Measurements from ENCODE around the gene ADGRV1. TPM values are rescaled to one million over a fixed set of nuclear protein-coding genes. Genes with fewer than 3 reads are reported as not detected.

The ADGRV1 gene, protein sequence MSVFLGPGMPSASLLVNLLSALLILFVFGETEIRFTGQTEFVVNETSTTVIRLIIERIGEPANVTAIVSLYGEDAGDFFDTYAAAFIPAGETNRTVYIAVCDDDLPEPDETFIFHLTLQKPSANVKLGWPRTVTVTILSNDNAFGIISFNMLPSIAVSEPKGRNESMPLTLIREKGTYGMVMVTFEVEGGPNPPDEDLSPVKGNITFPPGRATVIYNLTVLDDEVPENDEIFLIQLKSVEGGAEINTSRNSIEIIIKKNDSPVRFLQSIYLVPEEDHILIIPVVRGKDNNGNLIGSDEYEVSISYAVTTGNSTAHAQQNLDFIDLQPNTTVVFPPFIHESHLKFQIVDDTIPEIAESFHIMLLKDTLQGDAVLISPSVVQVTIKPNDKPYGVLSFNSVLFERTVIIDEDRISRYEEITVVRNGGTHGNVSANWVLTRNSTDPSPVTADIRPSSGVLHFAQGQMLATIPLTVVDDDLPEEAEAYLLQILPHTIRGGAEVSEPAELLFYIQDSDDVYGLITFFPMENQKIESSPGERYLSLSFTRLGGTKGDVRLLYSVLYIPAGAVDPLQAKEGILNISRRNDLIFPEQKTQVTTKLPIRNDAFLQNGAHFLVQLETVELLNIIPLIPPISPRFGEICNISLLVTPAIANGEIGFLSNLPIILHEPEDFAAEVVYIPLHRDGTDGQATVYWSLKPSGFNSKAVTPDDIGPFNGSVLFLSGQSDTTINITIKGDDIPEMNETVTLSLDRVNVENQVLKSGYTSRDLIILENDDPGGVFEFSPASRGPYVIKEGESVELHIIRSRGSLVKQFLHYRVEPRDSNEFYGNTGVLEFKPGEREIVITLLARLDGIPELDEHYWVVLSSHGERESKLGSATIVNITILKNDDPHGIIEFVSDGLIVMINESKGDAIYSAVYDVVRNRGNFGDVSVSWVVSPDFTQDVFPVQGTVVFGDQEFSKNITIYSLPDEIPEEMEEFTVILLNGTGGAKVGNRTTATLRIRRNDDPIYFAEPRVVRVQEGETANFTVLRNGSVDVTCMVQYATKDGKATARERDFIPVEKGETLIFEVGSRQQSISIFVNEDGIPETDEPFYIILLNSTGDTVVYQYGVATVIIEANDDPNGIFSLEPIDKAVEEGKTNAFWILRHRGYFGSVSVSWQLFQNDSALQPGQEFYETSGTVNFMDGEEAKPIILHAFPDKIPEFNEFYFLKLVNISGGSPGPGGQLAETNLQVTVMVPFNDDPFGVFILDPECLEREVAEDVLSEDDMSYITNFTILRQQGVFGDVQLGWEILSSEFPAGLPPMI (N-terminal part only)
- total RNA-seq (under 1 TPM; 0.36 to 0.62 TPM), polyA plus RNA-seq (under 1 TPM; 0.38 to 0.64 TPM)
- long read RNA-seq, donor 1, partial matches to known transcripts, result 0 of 2 reads
- long read RNA-seq, donor 1, other reads (novel, unspliced or antisense), result 2 of 2 reads
- long read RNA-seq, donor 2, result 0 reads

DNA sequence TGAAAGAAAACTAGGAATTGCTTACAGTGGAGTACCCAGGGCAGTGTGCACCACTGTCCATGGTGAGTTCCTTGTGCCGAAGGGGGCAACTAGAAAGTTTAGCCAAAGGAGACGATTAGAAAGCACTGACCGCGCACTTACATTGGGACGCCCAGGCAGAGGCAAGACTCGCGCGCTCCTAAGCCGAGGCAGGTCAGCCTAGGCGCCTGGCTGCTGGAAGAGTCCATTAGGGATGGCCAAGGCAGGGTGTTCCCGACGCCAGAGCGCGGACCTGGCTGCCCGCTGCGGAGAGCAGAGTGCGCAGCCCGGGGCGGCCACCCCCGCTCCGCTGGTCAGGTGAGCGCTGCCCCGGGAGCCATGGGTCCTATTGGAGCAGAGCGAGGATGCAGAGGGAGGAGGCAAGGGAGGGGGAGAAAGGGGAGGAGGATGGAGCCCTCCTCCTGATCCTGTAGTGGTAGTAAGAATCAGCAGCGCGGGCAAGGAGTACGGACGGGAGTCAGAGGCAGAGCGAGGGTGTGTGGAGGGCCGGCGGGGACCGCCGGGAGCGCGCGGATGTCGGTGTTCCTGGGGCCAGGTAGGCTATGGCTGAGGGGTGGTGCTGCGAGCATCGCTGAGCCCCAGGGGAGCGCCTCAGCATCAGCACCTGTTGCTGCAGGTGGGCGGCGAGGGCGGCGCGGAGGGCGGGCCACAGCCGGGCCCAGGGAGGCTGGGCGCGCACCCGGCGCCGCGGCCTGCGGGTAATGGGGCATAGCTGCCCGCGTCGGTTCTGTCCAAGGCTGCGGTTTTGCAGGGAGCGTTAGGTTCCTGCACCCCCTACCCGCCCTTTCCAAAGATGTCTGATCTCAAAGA, at the start of gene ADGRV1:
Gene ADGRV1, plus strand, starts transcription at position 454 of the 849 bp plus-strand sequence. Its CDS starts 99 bp downstream, at position 553.
- 2% methylated on average over 53 to 60 of the region's 60 CpGs for WGBS, 2 donors
- Histone ChIP-seq H3K27ac (ENCODE audit: low read depth in 1 of 2, low read length in 2 of 2) (no peak within 1 kb of the TSS), H3K4me1 (ENCODE audit: control insufficient read depth in 1 of 2, insufficient read depth in 2 of 2, low read length in 2 of 2) (peaks cover 0 to 2% of the 10 kb centered on the region in 2 donors), H3K36me3 (ENCODE audit: control insufficient read depth in 1 of 2, insufficient read depth in 2 of 2, low read length in 1 of 2) (no peaks in the 10 kb centered on the region), H3K27me3 (ENCODE audit: control insufficient read depth in 1 of 2, insufficient read depth in 2 of 2, low read length in 1 of 2) (no peaks in the 10 kb centered on the region), H3K4me3 (ENCODE audit: low read length in 2 of 2) (peak within 1 kb of the TSS in 1 of 2 donors; percentile 18), H3K9me3 (ENCODE audit: control insufficient read depth, low read length) (no peaks in the 10 kb centered on the region)
- intact Hi-C loops (cut with DNase I), result no loop called here
- DNase-seq (no peak), ATAC-seq (ENCODE audit: low FRiP score) (peak; percentile 72)

DNA sequence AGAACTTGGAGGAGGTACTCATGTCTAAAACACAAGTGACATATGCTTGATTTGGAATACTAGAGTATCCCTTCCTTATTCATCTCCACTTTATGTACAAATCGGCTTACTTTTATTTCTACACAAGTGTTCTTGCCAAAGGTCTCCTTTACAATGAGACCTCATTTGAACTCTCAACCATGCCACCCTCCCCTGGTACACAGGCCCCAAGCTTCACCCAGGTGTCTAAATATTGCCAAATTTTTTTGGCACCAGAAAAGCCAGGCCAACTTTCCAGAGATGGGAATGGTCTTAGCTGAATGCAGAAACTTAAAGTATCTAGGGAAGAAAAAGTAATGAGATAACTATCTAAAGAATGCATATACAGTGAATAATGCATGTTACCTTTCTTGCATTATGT, 48.2 kb upstream of the ADGRV1 start:
- H3K27me3 ChIP-seq (ENCODE audit: control insufficient read depth in 1 of 2, insufficient read depth in 2 of 2, low read length in 1 of 2), result no peaks in the 10 kb centered on the region

DNA sequence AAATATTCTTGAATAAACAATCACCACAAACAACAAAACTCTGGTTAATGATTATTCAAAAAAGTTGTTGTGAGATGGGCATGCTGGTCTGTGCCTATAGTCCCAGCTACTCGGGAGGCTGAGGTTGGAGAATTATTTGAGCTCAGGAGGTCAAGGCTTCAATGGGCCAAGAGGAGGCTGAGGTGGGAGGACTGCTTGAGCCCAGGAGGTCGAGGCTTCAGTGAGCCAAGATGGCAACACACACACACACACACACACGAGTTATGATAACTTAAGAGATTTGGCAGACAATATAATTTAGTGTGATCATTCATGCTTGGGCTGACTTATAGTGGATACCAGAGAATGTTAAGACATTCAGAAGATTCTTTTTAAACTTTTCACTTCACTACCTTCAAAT, 44.1 kb upstream of the ADGRV1 start:
- Histone ChIP-seq H3K36me3 (ENCODE audit: control insufficient read depth in 1 of 2, insufficient read depth in 2 of 2, low read length in 1 of 2) (no peaks in the 10 kb centered on the region), H3K4me3 (ENCODE audit: low read length in 2 of 2) (no peak overlapping the region), H3K27ac (ENCODE audit: low read depth in 1 of 2, low read length in 2 of 2) (no peak overlapping the region), H3K27me3 (ENCODE audit: control insufficient read depth in 1 of 2, insufficient read depth in 2 of 2, low read length in 1 of 2) (no peaks in the 10 kb centered on the region), H3K9me3 (ENCODE audit: control insufficient read depth, low read length) (no peaks in the 10 kb centered on the region), H3K4me1 (ENCODE audit: control insufficient read depth in 1 of 2, insufficient read depth in 2 of 2, low read length in 2 of 2) (peaks cover 0 to 2% of the 10 kb centered on the region in 2 donors)
- WGBS, 2 donors, result 79 to 81% methylated on average over 3 of the region's 3 CpGs
- intact Hi-C loops (cut with DNase I), result no loop called here
- ATAC-seq (ENCODE audit: low FRiP score), result no peak
- DNase-seq, result no peak

More for the DNA sequence above, 48.2 kb upstream of the ADGRV1 start:
- H3K4me1 ChIP-seq (ENCODE audit: control insufficient read depth in 1 of 2, insufficient read depth in 2 of 2, low read length in 2 of 2), result no peaks in the 10 kb centered on the region
- DNase-seq, result no peak
- no peak overlapping the region for H3K27ac ChIP-seq (ENCODE audit: low read depth in 1 of 2, low read length in 2 of 2)
- no peaks in the 10 kb centered on the region for H3K9me3 ChIP-seq (ENCODE audit: control insufficient read depth, low read length)
- 98 to 100% methylated on average over 1 of the region's 1 CpG for WGBS, 2 donors
- ATAC-seq (ENCODE audit: low FRiP score), result no peak
- no peaks in the 10 kb centered on the region for H3K36me3 ChIP-seq (ENCODE audit: control insufficient read depth in 1 of 2, insufficient read depth in 2 of 2, low read length in 1 of 2)
- intact Hi-C loops (cut with DNase I), result no loop called here
- no peak overlapping the region for H3K4me3 ChIP-seq (ENCODE audit: low read length in 2 of 2)

DNA sequence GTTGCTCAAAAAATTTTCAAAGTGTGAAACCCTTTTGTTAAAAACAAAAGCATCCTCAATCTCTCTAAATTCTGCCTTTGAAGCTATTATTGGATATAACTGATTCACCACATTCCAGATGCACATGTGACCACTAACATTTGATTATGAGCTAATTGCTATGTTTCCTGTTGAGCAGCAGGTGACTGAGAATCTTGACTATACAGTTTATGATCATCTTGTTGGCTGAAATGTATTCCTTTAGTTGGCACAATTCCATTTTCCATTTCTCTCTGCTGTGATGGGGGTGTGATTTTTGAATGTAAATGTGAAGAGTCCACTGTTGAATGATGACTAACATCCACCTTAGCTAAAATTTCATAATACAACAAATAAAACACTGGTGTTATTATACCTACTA, 39.9 kb upstream of the ADGRV1 start:
- H3K4me1 ChIP-seq (ENCODE audit: control insufficient read depth in 1 of 2, insufficient read depth in 2 of 2, low read length in 2 of 2), result peaks cover 0 to 2% of the 10 kb centered on the region in 2 donors
- intact Hi-C loops (cut with DNase I), result no loop called here

DNA sequence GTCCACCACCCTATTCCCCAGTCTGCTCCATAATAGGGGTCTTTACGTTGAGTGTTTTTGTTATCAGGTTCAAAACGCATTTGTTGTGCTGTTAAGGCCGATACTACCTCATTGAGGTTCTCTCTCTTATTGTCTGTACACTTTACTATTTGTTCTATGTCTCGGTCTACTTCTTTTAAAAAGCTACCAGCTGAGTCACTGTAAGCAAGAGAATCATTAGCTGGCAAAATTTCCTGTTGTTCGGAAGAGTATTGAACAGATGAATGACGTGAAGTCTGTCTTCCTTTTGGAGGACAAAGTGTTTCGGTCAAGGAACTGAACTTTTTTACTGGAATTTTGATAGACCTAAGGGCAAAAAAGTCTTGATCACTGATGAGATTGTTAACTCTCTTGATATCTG, 39.5 kb upstream of the ADGRV1 start:
- Histone ChIP-seq H3K4me3 (ENCODE audit: low read length in 2 of 2) (no peak overlapping the region), H3K36me3 (ENCODE audit: control insufficient read depth in 1 of 2, insufficient read depth in 2 of 2, low read length in 1 of 2) (peaks cover 0 to 2% of the 10 kb centered on the region in 2 donors), H3K27ac (ENCODE audit: low read depth in 1 of 2, low read length in 2 of 2) (no peak overlapping the region), H3K27me3 (ENCODE audit: control insufficient read depth in 1 of 2, insufficient read depth in 2 of 2, low read length in 1 of 2) (no peaks in the 10 kb centered on the region), H3K9me3 (ENCODE audit: control insufficient read depth, low read length) (no peaks in the 10 kb centered on the region), H3K4me1 (ENCODE audit: control insufficient read depth in 1 of 2, insufficient read depth in 2 of 2, low read length in 2 of 2) (peaks cover 0 to 2% of the 10 kb centered on the region in 2 donors)
- ATAC-seq (ENCODE audit: low FRiP score) (no peak), DNase-seq (no peak)
- WGBS, 2 donors, result 91 to 92% methylated on average over 7 of the region's 7 CpGs
- intact Hi-C loops (cut with DNase I), result no loop called here

More for the DNA sequence above, 39.9 kb upstream of the ADGRV1 start:
- Histone ChIP-seq H3K27me3 (ENCODE audit: control insufficient read depth in 1 of 2, insufficient read depth in 2 of 2, low read length in 1 of 2) (no peaks in the 10 kb centered on the region), H3K36me3 (ENCODE audit: control insufficient read depth in 1 of 2, insufficient read depth in 2 of 2, low read length in 1 of 2) (peaks cover 0 to 2% of the 10 kb centered on the region in 2 donors), H3K27ac (ENCODE audit: low read depth in 1 of 2, low read length in 2 of 2) (no peak overlapping the region), H3K4me3 (ENCODE audit: low read length in 2 of 2) (no peak overlapping the region), H3K9me3 (ENCODE audit: control insufficient read depth, low read length) (no peaks in the 10 kb centered on the region)
- DNase-seq, result no peak
- no peak for ATAC-seq (ENCODE audit: low FRiP score)

DNA sequence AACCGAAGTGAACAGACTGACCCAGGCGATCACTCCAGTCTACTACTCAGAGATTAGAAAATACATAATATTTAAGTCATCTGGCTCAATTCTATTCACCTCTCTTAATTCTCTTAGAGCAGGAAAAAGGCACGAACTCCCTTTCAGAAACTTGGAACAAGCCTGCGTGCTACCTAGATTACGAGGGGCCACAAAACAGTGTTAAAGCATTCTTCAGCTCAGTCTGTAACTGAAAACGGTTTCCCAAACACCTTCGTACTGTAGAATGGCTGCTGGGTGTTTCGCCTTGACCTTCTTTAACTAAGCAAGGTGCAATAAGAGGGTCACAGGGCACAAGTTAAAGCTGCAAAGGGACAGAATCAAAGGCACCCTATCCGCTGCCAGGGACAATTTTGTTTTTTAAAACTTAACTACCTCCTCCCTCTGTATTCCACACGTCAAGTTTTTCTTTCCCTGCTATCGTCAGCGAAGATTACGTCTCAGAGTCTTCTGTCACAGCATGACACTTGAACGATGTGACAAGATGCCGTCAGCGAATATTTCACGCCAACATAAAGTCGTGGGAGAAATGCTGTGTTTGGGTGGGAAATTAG, 29.9 kb upstream of the ADGRV1 start:
- DNase-seq (no peak), ATAC-seq (ENCODE audit: low FRiP score) (peak; percentile 25)

DNA sequence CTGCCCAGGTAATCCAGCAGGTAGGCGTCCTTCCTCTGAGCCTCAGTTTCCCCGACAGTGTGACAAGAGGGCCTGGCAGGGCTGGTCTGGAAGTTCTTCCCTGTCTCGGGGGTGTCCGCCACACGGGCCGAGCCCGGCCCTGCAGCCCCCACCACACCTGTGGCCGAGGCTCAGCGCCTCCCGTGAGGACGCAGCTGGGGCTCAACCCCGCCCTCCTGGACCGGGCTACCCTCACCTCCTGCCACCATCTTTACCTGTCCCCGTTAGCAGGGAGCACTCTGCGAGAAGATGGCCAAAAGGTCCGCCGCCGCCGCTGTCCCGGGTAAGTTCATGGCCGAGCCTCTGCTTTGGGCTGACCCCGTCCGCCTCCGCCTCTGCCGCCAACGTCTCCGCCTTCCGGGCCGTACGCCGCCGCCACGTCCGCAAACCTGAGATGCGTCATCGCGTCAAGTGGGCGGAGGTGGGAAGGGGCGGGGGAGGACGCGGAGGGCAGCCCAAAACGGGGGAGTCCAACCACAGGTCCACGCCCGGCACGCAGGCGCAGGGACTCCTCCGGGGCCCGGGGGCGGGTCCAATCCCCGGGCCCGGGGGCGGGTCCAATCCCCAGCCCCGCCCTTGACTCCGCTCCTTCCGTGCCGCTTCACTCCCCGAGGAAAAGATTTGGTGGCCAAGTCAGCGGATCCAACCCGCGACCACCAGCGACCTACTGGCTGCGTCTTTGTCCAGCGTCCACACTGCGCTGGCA, 29.2 kb upstream of the ADGRV1 start, which contains the start of gene LYSMD3:
Gene LYSMD3, minus strand, starts transcription at position 391 of the 745 bp plus-strand sequence. CDS start 4,295 bp downstream, outside the sequence.
- Histone ChIP-seq H3K36me3 (ENCODE audit: control insufficient read depth in 1 of 2, insufficient read depth in 2 of 2, low read length in 1 of 2) (no peaks in the 10 kb centered on the region), H3K27me3 (ENCODE audit: control insufficient read depth in 1 of 2, insufficient read depth in 2 of 2, low read length in 1 of 2) (no peaks in the 10 kb centered on the region), H3K4me3 (ENCODE audit: low read length in 2 of 2) (peak within 1 kb of the TSS; percentile 62 to 88), H3K9me3 (ENCODE audit: control insufficient read depth, low read length) (no peaks in the 10 kb centered on the region), H3K4me1 (ENCODE audit: control insufficient read depth in 1 of 2, insufficient read depth in 2 of 2, low read length in 2 of 2) (no peaks in the 10 kb centered on the region), H3K27ac (ENCODE audit: low read depth in 1 of 2, low read length in 2 of 2) (peak within 1 kb of the TSS; percentile 48 to 52)
- ATAC-seq (ENCODE audit: low FRiP score), result peak; percentile 100
- WGBS, 2 donors, result 0 to 1% methylated on average over 56 to 64 of the region's 64 CpGs
- DNase-seq, result peak; percentile 99
- intact Hi-C loops (cut with DNase I), result loop anchor here (1.0 to 5.0 kb wide), 3 partner anchors 52 to 87 kb away; partner anchors contain the start of genes MBLAC2 (in 1 of the 2) and POLR3G (in 1 of the 2)

More for the DNA sequence above, 29.9 kb upstream of the ADGRV1 start:
- no peaks in the 10 kb centered on the region for H3K4me1 ChIP-seq (ENCODE audit: control insufficient read depth in 1 of 2, insufficient read depth in 2 of 2, low read length in 2 of 2)
- H3K4me3 ChIP-seq (ENCODE audit: low read length in 2 of 2), result peak overlapping the region; percentile 46 to 88
- no peaks in the 10 kb centered on the region for H3K36me3 ChIP-seq (ENCODE audit: control insufficient read depth in 1 of 2, insufficient read depth in 2 of 2, low read length in 1 of 2)
- intact Hi-C loops (cut with DNase I), result loop anchor here (1.0 to 5.0 kb wide), 3 partner anchors 51 to 86 kb away; partner anchors contain the start of genes MBLAC2 (in 1 of the 2) and POLR3G (in 1 of the 2)
- H3K27ac ChIP-seq (ENCODE audit: low read depth in 1 of 2, low read length in 2 of 2), result peak overlapping the region; percentile 34 to 48
- H3K9me3 ChIP-seq (ENCODE audit: control insufficient read depth, low read length), result no peaks in the 10 kb centered on the region
- WGBS, 2 donors, result 0 to 1% methylated on average over 18 of the region's 18 CpGs
- H3K27me3 ChIP-seq (ENCODE audit: control insufficient read depth in 1 of 2, insufficient read depth in 2 of 2, low read length in 1 of 2), result no peaks in the 10 kb centered on the region

Data from aorta (tissue), 5 donors.